GM19328 (cell line): ENCODE data around the gene EXOC6B.
A peak's percentile ranks its signal among the peaks of the same experiment; 100 is the strongest.

Experiments used
- ATAC-seq: cut with Tn5 transposase; IDR thresholded peaks from one replicate; pipeline ENCODE4 v1.9.1; 2021; ENCODE audit warnings: mild to moderate bottlenecking, moderate library complexity; ENCODE audit not compliant: unreplicated experiment

EXOC6B gene

DNA sequence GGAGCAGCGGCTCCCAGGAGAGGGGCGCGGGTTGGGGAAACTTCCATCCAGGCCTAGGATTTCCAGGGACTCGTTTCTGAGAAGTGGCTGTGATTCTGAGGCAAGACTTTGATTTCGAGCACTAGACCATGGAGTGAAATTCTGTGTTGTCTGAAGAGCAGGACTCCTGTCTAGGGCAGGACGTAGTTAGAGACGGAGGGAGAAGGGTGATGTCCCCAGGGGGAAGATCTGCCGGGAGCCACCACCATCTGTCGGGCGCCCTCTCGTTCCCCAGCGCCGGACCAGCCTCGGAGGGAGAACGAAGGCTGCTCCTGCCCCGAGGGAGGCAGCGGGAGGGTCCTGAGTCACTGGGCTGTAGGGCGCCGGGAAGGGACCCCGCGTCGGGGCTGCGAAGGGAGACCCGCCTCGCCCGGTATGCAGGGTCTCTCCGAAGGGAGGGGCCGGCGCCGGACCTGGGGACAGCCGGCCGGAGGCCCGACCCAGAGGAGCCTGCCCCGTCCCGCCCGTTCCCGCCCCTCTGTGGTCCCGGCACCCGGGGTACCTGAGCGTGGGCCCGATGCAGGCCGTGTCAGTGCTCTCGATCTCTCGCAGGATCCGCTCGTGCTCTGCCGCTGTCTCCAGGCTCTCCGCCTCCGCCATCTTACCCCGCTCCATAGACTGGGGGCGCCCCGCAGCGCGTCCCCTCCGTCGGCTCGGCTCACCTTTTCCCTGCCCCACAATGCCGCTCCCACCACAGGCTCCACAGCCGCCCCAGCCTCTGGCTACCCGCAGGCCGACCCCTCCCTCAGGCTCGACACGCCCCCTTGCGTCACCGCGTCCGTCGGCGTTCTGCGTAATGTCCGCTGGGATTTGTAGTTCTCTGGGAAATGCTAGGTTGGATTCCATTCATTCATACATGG is at the start of gene EXOC6B:
Gene EXOC6B, minus strand, starts transcription at position 777 of the 899 bp plus-strand sequence.
- peak; percentile 87 for ATAC-seq

- no peak for ATAC-seq
Observed at GRCh38 chr2:72871880-72872279, 46.0 kb upstream of the EXOC6B start.

- ATAC-seq: no peak
Observed at GRCh38 chr2:72871060-72871459, 45.2 kb upstream of the EXOC6B start.

GRCh38 chr2:72864500-72864899 is 38.7 kb upstream of the EXOC6B start:
- ATAC-seq: no peak

- ATAC-seq: no peak
Observed at GRCh38 chr2:72863046-72863445, 37.2 kb upstream of the EXOC6B start.

DNA sequence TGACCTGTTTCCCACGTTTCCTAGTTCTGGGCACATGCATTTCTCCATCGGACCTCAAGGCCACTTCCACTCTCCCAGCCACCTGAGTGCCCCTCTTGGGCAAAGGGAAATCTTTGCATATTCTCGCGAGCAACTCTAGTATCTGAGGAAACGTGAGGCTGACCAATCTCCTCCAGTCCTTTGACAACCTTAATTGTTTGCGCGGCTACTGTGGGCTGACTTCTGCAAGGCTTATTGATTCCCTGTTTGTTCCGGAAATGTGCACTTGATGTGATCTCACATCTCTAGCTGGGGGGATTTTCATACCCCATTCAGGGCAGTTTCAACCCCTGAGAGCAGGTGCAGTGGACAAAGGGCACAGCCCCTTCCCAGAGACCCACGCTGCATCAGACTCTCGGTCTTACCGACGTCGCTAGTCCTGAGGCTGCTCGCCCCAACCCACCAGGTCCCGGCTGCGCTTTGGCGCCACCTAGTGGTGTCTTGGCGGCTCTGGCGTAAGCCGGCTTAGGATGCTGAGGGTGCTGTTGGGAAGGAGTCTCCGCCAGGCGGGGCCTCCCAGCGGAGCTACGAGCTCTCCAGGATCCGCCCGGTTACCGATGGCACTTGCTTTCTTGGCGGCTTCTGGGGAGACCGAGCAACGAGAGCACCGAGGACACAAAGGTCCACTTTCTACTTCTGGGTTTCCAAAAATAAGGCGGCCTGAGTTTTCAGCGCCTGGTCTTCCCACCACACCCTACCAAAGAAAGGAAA is 36.6 kb upstream of the EXOC6B start:
- peak; percentile 92 for ATAC-seq

- ATAC-seq: peak; percentile 78
Observed at GRCh38 chr2:72859831-72860262, 34.0 kb upstream of the EXOC6B start.

DNA sequence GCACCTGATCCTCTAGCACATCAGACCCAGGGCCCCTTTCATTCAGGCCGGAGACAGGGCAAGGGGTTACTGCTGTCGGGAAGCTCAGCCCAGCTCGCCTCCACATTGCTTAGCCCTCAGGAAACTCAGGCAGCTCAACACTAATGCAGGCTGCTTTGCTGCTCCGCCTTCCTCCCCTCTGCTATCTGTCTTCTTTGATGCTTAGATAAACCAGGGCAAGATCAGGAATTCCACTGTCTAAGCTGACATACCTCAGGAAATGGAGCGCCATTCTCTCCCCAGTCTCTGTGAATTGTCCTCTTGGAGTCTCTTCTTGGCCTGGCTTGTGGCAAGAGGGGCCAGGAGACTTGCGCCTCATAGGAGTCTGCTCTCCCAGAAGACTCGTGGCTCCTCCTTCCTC is 25.5 kb upstream of the EXOC6B start:
- ATAC-seq: no peak

GRCh38 chr2:72849138-72849462 is 23.3 kb upstream of the EXOC6B start:
- ATAC-seq: no peak

GRCh38 chr2:72848436-72849137 is 22.8 kb upstream of the EXOC6B start:
- ATAC-seq: no peak

GRCh38 chr2:72847534-72848315 is 21.9 kb upstream of the EXOC6B start:
- ATAC-seq: no peak

- peak; percentile 79 for ATAC-seq
Observed at GRCh38 chr2:72846171-72847095, 20.6 kb upstream of the EXOC6B start.

GRCh38 chr2:72843301-72843700 is 17.5 kb upstream of the EXOC6B start:
- ATAC-seq: no peak

DNA sequence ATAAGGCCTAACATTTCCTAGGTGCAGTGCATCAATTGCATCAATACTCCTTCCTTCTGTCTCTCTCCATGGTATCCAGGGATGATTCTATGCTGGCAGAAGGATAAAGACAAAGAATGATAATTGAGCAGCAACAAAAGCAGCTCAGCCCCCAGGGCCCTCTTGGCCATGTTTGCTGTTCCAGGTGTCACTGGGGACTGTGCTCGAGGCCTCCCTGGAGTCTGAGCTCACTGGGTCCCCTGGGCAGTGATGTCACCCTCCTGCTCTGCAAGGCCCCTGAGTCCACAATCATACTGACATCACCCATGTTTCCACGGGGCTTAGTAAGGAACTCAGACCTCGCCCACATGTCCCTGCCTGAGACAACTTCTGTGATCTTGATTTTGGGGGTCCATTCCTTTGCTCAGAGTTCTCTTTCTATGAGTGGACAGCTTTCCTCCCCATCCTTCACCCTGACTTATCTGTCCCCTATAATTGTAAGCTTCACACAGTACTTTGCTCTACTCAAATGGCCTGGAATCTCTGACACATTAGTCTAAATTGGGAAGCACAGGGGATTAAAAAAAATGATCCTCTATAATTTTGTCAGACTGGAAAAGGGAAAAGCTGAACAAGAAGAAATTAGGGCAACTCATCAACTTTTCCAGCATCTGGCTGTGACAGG is 15.8 kb upstream of the EXOC6B start:
- no peak for ATAC-seq

DNA sequence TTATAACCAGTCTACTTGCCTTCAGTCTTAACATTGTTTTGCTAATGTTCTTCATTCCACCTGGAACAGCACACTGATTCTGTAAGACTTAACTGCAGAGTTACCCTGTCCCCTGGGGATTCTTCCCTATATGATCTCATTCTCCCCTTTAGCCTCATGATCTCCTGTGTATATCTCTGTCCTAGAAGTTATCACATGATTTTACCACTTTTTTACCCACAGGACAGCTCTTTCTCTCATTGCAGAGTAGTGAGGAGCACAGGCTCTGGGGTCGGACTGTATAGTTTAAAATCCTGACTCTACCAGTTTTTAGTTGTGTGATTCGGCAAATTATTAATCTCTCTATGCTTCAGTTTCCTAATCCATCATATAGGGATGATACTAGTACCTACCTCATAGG is 14.2 kb upstream of the EXOC6B start:
- no peak for ATAC-seq

- ATAC-seq: no peak
Observed at GRCh38 chr2:72837171-72837570, 11.3 kb upstream of the EXOC6B start.

DNA sequence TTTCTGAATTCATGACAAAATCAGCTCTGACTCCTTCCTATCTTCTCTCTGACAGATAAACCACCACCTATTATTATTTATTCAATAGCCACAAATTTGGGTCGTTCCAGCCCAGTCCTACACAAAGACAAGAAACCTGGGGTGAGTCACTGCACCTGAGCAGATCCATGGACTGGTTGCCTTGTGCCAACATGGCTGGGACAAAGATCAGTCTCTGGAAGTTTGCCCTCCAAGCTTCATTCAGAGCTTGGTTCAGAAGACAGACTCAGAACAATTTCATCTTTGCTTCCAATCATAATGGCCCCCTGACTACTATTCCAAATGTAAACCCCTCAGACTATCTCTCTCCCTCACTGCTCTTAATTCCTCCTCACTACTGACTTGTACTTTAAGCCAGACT is 9.6 kb upstream of the EXOC6B start:
- no peak for ATAC-seq

DNA sequence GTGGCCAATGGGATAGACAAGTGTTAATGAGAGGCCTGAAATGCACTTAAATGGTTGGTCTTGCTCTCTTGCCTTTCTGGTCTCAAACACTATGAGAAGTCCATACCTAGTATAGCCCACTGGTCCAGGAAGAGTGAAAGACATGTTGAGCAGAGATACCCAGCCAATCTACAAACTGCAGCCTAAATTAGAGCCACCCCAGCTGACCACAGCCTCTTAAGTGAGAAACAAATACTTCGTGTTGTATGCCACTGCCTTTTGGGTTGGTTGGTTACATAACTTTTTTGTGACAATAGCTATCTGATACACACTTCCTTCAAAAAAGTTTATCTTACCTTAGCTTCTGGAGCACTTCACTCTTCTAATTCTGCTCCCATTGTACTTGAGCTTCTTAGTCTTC is 8.8 kb upstream of the EXOC6B start:
- ATAC-seq: no peak

GRCh38 chr2:72833084-72833714 is 7.4 kb upstream of the EXOC6B start:
- ATAC-seq: no peak
